WTC11 (cell line): ENCODE results near the gene SERBP1. TPM values are rescaled to one million over a fixed set of nuclear protein-coding genes. Genes with fewer than 3 reads are reported as not detected.

Source experiments
- ATAC-seq: fragments of 200-7000 bp; cut with Tn5 transposase; 2 replicates; pipeline ENCODE4 v1.10.0; 2021; ENCODE audit warnings: mild to moderate bottlenecking, moderate library complexity
- CTCF ChIA-PET: fragments of 300-600 bp; sonication (Branson Sonifier 250); formaldehyde crosslinking; loops from one replicate; lab custom pipeline; 2021; ENCODE audit warnings: antibody characterized with exemption; lab: Charles Lee
- POLR2A ChIA-PET: fragments of 350-600 bp; sonication (Branson Sonifier 250); formaldehyde crosslinking; loops from one replicate; lab custom pipeline; 2021; ENCODE audit warnings: antibody characterized with exemption; lab: Charles Lee
- DNase-seq: peaks from one replicate; pipeline ENCODE4 v3.0.0; 2021; ENCODE audit warnings: low spot score
- H3K27ac Mint-ChIP-seq: 2 replicates; pipeline ENCODE4 v1.8.0; 2021; ENCODE audit warnings: mixed read lengths
- H3K27me3 Mint-ChIP-seq: 2 replicates; pipeline ENCODE4 v1.8.0; 2021; ENCODE audit warnings: low read depth, mild to moderate bottlenecking, moderate library complexity, mixed read lengths
- H3K36me3 Mint-ChIP-seq: 2 replicates; pipeline ENCODE4 v1.8.0; 2021; ENCODE audit warnings: mixed read lengths
- H3K4me1 Mint-ChIP-seq: 2 replicates; pipeline ENCODE4 v1.8.0; 2022; ENCODE audit warnings: mixed read lengths
- H3K4me3 Mint-ChIP-seq: 2 replicates; pipeline ENCODE4 v1.8.0; 2021; ENCODE audit warnings: mild to moderate bottlenecking, moderate library complexity, mixed read lengths
- H3K9me3 Mint-ChIP-seq: 2 replicates; pipeline ENCODE4 v1.8.0; 2021; ENCODE audit warnings: mixed read lengths
- CREB1 ChIP-seq: sonication (generic); formaldehyde crosslinking; IDR thresholded peaks from 2 replicates; pipeline ENCODE4 v1.8.0; 2023; ENCODE audit warnings: mild to moderate bottlenecking, missing genetic modification reagents
- ELF4 ChIP-seq: sonication (generic); formaldehyde crosslinking; IDR thresholded peaks from 2 replicates; pipeline ENCODE4 v1.8.1; 2022; ENCODE audit warnings: low read depth, mild to moderate bottlenecking, moderate library complexity, missing genetic modification reagents
- FOXJ3 ChIP-seq: sonication (generic); formaldehyde crosslinking; IDR thresholded peaks from 2 replicates; pipeline ENCODE4 v1.9.0; 2021; ENCODE audit warnings: missing genetic modification reagents, mild to moderate bottlenecking, borderline replicate concordance
- GABPB1 ChIP-seq: sonication (generic); formaldehyde crosslinking; IDR thresholded peaks from 2 replicates; pipeline ENCODE4 v1.8.1; 2023; ENCODE audit warnings: mild to moderate bottlenecking, missing genetic modification reagents
- GTF2I ChIP-seq: fragments of 250-450 bp; sonication (Bioruptor Pico); conservative IDR thresholded peaks from 2 replicates; pipeline ENCODE4 v1.4.0; 2021; ENCODE audit warnings: mild to moderate bottlenecking
- IRF2 ChIP-seq: sonication (generic); formaldehyde crosslinking; IDR thresholded peaks from 2 replicates; pipeline ENCODE4 v1.8.0; 2022; ENCODE audit warnings: low read depth, missing genetic modification reagents, borderline replicate concordance
- JAZF1 ChIP-seq: fragments of 250-450 bp; sonication (Bioruptor Pico); IDR thresholded peaks from 2 replicates; pipeline ENCODE4 v1.9.0; 2021; ENCODE audit warnings: moderate library complexity, mild to moderate bottlenecking, inconsistent platforms
- JUN ChIP-seq: sonication (generic); formaldehyde crosslinking; IDR thresholded peaks from 2 replicates; pipeline ENCODE4 v1.8.0; 2023; ENCODE audit warnings: mild to moderate bottlenecking, missing genetic modification reagents
- MYBL2 ChIP-seq: sonication (generic); formaldehyde crosslinking; IDR thresholded peaks from 2 replicates; pipeline ENCODE4 v1.8.1; 2023; ENCODE audit warnings: mild to moderate bottlenecking, moderate library complexity, missing genetic modification reagents
- NFYB ChIP-seq: sonication (generic); formaldehyde crosslinking; conservative IDR thresholded peaks from 2 replicates; pipeline ENCODE4 v1.8.0; 2022; ENCODE audit warnings: low read depth, missing genetic modification reagents
- OVOL2 ChIP-seq: fragments of 250-450 bp; sonication (Bioruptor Pico); IDR thresholded peaks from 2 replicates; pipeline ENCODE4 v1.9.0; 2021; ENCODE audit warnings: mild to moderate bottlenecking, borderline replicate concordance
- TCF7 ChIP-seq: sonication (generic); formaldehyde crosslinking; IDR thresholded peaks from 2 replicates; pipeline ENCODE4 v1.8.0; 2022; ENCODE audit warnings: mild to moderate bottlenecking, low read depth, missing genetic modification reagents, moderate library complexity
- TEAD4 ChIP-seq: sonication (generic); formaldehyde crosslinking; IDR thresholded peaks from 2 replicates; pipeline ENCODE4 v1.8.0; 2022; ENCODE audit warnings: mild to moderate bottlenecking, missing genetic modification reagents
- ZNF396 ChIP-seq: fragments of 250-450 bp; sonication (Bioruptor Pico); IDR thresholded peaks from 2 replicates; pipeline ENCODE4 v1.8.0; 2021; ENCODE audit warnings: mild to moderate bottlenecking, moderate library complexity, borderline replicate concordance
- total RNA-seq: library from RNA; stranded (reverse); gene quantifications from 3 replicates; pipeline ENCODE4 v1.2.3, GENCODE V29; 2021
- TF ChIP-seq, protein P1 (sequence below): sonication (generic); formaldehyde crosslinking; IDR thresholded peaks from 2 replicates; pipeline ENCODE4 v1.8.1; 2023; ENCODE audit warnings: mild to moderate bottlenecking, missing genetic modification reagents, moderate library complexity
- TF ChIP-seq, protein P2 (sequence below): sonication (generic); formaldehyde crosslinking; IDR thresholded peaks from 2 replicates; pipeline ENCODE4 v1.8.1; 2023; ENCODE audit warnings: mild to moderate bottlenecking, moderate library complexity, missing genetic modification reagents
- TF ChIP-seq, protein P3 (sequence below): fragments of 250-450 bp; sonication (Bioruptor Pico); IDR thresholded peaks from 2 replicates; pipeline ENCODE4 v1.9.0; 2021; ENCODE audit warnings: mild to moderate bottlenecking
- TF ChIP-seq, protein P4 (sequence below): sonication (generic); formaldehyde crosslinking; IDR thresholded peaks from 2 replicates; pipeline ENCODE4 v1.8.0; 2023; ENCODE audit warnings: missing genetic modification reagents, mild to moderate bottlenecking, borderline replicate concordance
- TF ChIP-seq, protein P5 (sequence below): sonication (generic); formaldehyde crosslinking; IDR thresholded peaks from 2 replicates; pipeline ENCODE4 v1.8.1; 2023; ENCODE audit warnings: mild to moderate bottlenecking, missing genetic modification reagents

The SERBP1 gene
- total RNA-seq, 1 experiment from 2014 or later: 543 TPM

DNA sequence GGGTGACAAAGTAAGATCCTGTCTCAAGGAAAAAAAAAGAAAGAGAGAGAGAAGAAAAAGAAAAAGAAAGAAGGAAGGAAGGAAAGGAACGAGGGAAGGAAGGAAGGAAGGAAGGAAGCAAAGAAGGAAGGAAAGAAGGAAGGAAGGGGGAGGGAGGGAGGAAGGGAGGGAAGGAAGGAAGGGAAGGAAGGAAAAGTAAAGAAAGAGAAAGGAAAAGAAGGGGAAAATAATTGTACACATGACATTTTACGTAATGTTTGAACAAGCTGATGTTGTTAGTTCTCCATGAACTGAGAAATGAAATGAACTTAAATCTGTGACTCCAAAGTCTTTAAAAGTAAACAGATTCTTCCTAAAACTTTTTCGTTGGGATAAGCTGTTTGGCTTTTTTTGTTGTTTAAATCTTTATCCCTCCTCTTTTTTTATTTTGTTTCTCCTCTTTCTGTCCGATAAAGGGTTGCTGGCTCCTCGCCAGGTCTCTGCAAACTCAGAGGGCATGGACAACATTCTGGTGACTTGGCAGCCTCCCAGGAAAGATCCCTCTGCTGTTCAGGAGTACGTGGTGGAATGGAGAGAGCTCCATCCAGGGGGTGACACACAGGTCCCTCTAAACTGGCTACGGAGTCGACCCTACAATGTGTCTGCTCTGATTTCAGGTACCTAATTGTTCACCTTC lies 62.7 kb downstream of the SERBP1 start:
- H3K27ac Mint-ChIP-seq: no peak overlapping the region
- POLR2A ChIA-PET: no interaction called here
- no peak for ATAC-seq

DNA sequence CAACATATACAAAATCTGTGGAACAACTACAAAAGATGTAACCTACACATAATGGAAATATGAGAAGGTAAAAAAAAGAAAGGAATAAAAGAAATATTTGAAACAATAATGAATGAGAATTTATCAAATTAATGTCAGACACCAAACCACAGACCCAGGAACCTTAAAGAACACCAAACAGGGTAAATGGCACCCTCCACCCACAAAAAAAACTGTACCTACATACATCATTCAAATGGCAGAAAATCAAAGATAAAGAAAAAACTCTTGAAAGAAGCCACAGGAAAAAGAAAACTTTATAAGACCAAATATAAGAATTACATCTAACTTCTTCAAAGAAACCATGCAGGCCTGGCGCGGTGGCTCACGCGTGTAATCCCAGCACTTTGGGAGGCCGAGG lies 68.6 kb downstream of the SERBP1 start:
- no peak overlapping the region for H3K27ac Mint-ChIP-seq
- peaks cover 1% of the 10 kb centered on the region; the same call in 1 of the 2 replicates for H3K4me1 Mint-ChIP-seq
- no peak for DNase-seq
- TF ChIP-seq GABPB1: no peak
- TF ChIP-seq GTF2I (CRISPR knock-in tag): no peak
- TF ChIP-seq OVOL2 (CRISPR knock-in tag): no peak
- no peak for TF ChIP-seq JAZF1 (CRISPR knock-in tag)
- no peak for TF ChIP-seq ZNF396
- TF ChIP-seq, protein P1, sequence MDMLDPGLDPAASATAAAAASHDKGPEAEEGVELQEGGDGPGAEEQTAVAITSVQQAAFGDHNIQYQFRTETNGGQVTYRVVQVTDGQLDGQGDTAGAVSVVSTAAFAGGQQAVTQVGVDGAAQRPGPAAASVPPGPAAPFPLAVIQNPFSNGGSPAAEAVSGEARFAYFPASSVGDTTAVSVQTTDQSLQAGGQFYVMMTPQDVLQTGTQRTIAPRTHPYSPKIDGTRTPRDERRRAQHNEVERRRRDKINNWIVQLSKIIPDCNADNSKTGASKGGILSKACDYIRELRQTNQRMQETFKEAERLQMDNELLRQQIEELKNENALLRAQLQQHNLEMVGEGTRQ (CRISPR knock-in tag): no peak
- H3K9me3 Mint-ChIP-seq: no peaks in the 10 kb centered on the region
- ChIA-PET CTCF (no interaction called here), POLR2A (no interaction called here)
- no peaks in the 10 kb centered on the region for H3K27me3 Mint-ChIP-seq
- no peak overlapping the region for H3K4me3 Mint-ChIP-seq
- H3K36me3 Mint-ChIP-seq: no peaks in the 10 kb centered on the region
- ATAC-seq: no peak

More for the DNA sequence above, 62.7 kb downstream of the SERBP1 start:
- Mint-ChIP-seq H3K9me3 (no peaks in the 10 kb centered on the region), H3K36me3 (no peaks in the 10 kb centered on the region), H3K4me1 (peaks cover 20% of the 10 kb centered on the region), H3K4me3 (no peak overlapping the region), H3K27me3 (no peaks in the 10 kb centered on the region)
- no peak for DNase-seq
- TF ChIP-seq GABPB1 (no peak), CREB1 (no peak), NFYB (CRISPR knock-in tag) (no peak), FOXJ3 (CRISPR knock-in tag) (no peak), ELF4 (CRISPR knock-in tag) (no peak)
- TF ChIP-seq, protein P2, sequence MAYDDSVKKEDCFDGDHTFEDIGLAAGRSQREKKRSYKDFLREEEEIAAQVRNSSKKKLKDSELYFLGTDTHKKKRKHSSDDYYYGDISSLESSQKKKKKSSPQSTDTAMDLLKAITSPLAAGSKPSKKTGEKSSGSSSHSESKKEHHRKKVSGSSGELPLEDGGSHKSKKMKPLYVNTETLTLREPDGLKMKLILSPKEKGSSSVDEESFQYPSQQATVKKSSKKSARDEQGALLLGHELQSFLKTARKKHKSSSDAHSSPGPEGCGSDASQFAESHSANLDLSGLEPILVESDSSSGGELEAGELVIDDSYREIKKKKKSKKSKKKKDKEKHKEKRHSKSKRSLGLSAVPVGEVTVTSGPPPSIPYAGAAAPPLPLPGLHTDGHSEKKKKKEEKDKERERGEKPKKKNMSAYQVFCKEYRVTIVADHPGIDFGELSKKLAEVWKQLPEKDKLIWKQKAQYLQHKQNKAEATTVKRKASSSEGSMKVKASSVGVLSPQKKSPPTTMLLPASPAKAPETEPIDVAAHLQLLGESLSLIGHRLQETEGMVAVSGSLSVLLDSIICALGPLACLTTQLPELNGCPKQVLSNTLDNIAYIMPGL: no peak
- CTCF ChIA-PET: interaction anchor here (0.6 kb wide), 2 partner anchors 19 to 71 kb away, joined by 3 to 7 read pairs; no protein-coding TSS in a partner anchor

DNA sequence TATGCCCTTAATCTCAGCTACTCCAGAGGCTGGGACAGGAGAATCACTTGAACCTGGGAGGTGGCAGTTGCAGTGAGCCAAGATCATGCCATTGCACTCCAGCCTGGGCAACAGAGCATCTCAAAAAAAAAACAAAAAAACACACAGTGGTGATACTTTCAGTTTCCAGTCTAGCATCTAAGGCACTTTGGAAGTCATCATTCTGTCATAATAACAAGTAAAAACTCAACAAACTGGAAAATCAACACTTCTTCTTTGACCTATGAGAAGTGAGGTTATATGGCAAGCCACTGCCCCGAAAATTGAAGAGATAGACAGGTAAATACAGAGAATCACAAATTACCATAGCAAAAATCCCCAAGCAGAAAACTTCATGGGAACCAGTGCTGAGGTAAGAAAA lies 70.6 kb downstream of the SERBP1 start:
- H3K9me3 Mint-ChIP-seq: no peaks in the 10 kb centered on the region
- no peaks in the 10 kb centered on the region for H3K4me1 Mint-ChIP-seq
- DNase-seq: no peak
- TF ChIP-seq IRF2: no peak
- no peak for TF ChIP-seq TEAD4 (CRISPR knock-in tag)
- TF ChIP-seq, protein P3, sequence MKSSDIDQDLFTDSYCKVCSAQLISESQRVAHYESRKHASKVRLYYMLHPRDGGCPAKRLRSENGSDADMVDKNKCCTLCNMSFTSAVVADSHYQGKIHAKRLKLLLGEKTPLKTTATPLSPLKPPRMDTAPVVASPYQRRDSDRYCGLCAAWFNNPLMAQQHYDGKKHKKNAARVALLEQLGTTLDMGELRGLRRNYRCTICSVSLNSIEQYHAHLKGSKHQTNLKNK (CRISPR knock-in tag): no peak
- TF ChIP-seq, protein P4, sequence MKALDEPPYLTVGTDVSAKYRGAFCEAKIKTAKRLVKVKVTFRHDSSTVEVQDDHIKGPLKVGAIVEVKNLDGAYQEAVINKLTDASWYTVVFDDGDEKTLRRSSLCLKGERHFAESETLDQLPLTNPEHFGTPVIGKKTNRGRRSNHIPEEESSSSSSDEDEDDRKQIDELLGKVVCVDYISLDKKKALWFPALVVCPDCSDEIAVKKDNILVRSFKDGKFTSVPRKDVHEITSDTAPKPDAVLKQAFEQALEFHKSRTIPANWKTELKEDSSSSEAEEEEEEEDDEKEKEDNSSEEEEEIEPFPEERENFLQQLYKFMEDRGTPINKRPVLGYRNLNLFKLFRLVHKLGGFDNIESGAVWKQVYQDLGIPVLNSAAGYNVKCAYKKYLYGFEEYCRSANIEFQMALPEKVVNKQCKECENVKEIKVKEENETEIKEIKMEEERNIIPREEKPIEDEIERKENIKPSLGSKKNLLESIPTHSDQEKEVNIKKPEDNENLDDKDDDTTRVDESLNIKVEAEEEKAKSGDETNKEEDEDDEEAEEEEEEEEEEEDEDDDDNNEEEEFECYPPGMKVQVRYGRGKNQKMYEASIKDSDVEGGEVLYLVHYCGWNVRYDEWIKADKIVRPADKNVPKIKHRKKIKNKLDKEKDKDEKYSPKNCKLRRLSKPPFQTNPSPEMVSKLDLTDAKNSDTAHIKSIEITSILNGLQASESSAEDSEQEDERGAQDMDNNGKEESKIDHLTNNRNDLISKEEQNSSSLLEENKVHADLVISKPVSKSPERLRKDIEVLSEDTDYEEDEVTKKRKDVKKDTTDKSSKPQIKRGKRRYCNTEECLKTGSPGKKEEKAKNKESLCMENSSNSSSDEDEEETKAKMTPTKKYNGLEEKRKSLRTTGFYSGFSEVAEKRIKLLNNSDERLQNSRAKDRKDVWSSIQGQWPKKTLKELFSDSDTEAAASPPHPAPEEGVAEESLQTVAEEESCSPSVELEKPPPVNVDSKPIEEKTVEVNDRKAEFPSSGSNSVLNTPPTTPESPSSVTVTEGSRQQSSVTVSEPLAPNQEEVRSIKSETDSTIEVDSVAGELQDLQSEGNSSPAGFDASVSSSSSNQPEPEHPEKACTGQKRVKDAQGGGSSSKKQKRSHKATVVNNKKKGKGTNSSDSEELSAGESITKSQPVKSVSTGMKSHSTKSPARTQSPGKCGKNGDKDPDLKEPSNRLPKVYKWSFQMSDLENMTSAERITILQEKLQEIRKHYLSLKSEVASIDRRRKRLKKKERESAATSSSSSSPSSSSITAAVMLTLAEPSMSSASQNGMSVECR: no peak
- no peak for TF ChIP-seq TCF7 (CRISPR knock-in tag)
- TF ChIP-seq MYBL2 (CRISPR knock-in tag): no peak
- no peak for TF ChIP-seq JUN
- TF ChIP-seq, protein P5, sequence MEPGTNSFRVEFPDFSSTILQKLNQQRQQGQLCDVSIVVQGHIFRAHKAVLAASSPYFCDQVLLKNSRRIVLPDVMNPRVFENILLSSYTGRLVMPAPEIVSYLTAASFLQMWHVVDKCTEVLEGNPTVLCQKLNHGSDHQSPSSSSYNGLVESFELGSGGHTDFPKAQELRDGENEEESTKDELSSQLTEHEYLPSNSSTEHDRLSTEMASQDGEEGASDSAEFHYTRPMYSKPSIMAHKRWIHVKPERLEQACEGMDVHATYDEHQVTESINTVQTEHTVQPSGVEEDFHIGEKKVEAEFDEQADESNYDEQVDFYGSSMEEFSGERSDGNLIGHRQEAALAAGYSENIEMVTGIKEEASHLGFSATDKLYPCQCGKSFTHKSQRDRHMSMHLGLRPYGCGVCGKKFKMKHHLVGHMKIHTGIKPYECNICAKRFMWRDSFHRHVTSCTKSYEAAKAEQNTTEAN: no peak

More for the DNA sequence above, 70.6 kb downstream of the SERBP1 start:
- no peak overlapping the region for H3K4me3 Mint-ChIP-seq
- H3K27ac Mint-ChIP-seq: no peak overlapping the region
- ChIA-PET POLR2A (no interaction called here), CTCF (interaction anchor here (0.8 kb wide), 1 partner anchor 11 kb away, joined by 3 read pairs; no protein-coding TSS in a partner anchor)
- H3K36me3 Mint-ChIP-seq: no peaks in the 10 kb centered on the region
- ATAC-seq: no peak
- H3K27me3 Mint-ChIP-seq: no peaks in the 10 kb centered on the region
